AG10803 (cell line): Measurements from ENCODE around the gene WDFY4.

Source experiments
- DNase-seq: peaks from one replicate; pipeline ENCODE4 v3.0.0; 2010; ENCODE audit warnings: low read depth
- H3K4me3 ChIP-seq: 2 replicates; pipeline ENCODE4 v1.5.1; 2011; ENCODE audit warnings: mild to moderate bottlenecking, low read length, control low read depth
- CTCF ChIP-seq: conservative IDR thresholded peaks from 2 replicates; pipeline ENCODE4 v1.5.1; 2011; ENCODE audit warnings: mild to moderate bottlenecking, low read length, control low read depth, inconsistent platforms

The WDFY4 gene

GRCh38 chr10:48878091-48878490 lies 193.4 kb downstream of the WDFY4 start:
- TF ChIP-seq CTCF = no peak

DNA sequence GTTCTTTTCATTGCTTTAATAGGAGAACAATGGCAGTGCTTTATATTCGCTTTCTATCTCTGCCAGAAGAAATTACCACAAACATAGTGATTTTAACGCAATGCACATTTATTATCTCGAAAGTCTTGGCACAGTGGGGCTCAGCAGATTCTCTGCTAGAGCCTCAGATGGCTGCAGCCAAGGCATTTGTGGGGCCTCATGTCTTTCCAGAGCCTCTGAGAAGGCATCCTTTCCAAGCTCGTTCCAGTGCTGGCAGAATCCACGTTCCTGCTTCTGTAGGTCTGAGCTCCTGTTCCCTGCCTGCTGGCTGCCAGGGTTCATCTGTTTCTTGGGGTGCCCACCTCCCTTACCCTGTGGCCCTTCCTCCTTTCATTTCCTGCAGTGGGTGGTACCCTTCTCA lies 194.8 kb downstream of the WDFY4 start:
- no peak for DNase-seq
- no peak overlapping the region for H3K4me3 ChIP-seq

More at GRCh38 chr10:48878091-48878490, 193.4 kb downstream of the WDFY4 start:
- H3K4me3 ChIP-seq = no peak overlapping the region
- no peak for DNase-seq

DNA sequence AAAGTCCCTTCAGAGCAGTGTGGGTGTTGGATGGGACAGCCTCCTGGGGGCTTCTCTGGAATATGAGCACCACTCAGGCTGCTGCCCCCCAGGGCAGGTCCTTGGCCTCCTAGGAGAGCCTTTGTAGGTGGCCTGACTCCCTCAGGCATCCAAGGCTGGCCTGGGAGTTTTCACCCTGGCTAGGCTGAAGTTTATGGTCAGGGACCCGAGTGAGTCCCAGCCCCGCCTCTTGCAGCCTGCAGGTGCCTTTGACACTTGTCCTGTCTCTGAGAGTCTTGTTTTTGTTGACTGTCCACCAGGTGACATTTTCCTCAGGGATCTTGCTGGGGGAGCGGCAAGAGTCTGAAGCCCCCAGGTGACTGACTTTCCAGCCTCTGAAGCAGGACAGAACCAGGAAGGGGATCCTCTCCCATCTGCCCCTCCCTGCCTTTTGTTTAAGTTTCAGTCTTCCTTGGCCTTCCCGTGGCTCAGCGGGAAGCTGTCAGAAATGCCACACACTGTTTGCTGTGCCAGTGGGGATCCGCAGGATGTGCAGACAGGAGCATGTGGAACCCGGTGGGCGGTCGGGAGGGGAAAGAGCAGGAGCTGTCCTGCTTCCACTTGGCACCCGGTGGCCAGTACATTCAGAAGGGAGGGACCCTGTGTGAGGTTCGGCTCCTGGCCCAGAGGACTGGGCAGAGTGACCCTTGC lies 195.5 kb downstream of the WDFY4 start:
- TF ChIP-seq CTCF = no peak
- no peak for DNase-seq
- H3K4me3 ChIP-seq = no peak overlapping the region

More for the DNA sequence above, 194.8 kb downstream of the WDFY4 start:
- TF ChIP-seq CTCF = no peak

GRCh38 chr10:48881937-48882336 lies 197.3 kb downstream of the WDFY4 start:
- TF ChIP-seq CTCF = no peak
- no peak for DNase-seq
- H3K4me3 ChIP-seq = no peak overlapping the region

DNA sequence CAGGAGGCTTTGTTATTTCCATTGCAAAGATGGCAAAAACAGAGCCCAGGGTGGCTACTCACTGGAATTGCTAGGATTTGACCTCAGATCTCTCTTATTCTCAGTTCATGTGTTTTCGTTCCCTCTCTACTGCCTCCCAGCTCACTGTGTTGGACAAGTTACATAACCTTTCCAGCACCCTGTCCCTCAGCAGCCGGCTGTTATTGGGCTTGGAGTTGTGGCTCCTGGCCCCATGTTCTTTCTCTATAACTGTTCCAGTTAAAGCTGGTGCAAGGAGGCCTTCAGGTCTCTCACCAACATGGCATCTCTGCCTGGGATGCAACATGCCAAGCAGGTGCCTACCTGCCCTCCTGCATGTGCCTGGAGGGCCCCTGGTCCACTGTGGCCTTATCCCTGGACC lies 198.2 kb downstream of the WDFY4 start:
- no peak for TF ChIP-seq CTCF
- DNase-seq = no peak
- no peak overlapping the region for H3K4me3 ChIP-seq

GRCh38 chr10:48883701-48884100 lies 199.0 kb downstream of the WDFY4 start:
- no peak for TF ChIP-seq CTCF
- DNase-seq = no peak
- no peak overlapping the region for H3K4me3 ChIP-seq
